IMR-90 (cell line): Measurements from ENCODE around the gene TFEB. TPM values are rescaled to one million over a fixed set of nuclear protein-coding genes. Genes with fewer than 3 reads are reported as not detected.

Source experiments
- ATAC-seq: fragments of 200-7000 bp; cut with Tn5 transposase; 2 replicates; pipeline ENCODE4 v1.9.1; 2020; ENCODE audit warnings: low read depth, mild to moderate bottlenecking, moderate library complexity
- BruUV-seq: library from RNA; stranded (reverse); fragments of 400-500 nt; replicated peaks from 2 replicates; lab custom pipeline; 2021; lab: Mats Ljungman, UMichigan
- CTCF ChIA-PET: fragments of 300-600 bp; formaldehyde crosslinking; extraction: SDS; loops from one replicate; lab custom pipeline; 2021; ENCODE audit warnings: antibody characterized with exemption; lab: Yijun Ruan, JAX
- POLR2A ChIA-PET: fragments of 300-600 bp; sonication (Branson Sonifier 250); formaldehyde crosslinking; loops from one replicate; lab custom pipeline; 2022; ENCODE audit warnings: antibody characterized with exemption; ENCODE audit not compliant: unreplicated experiment; lab: Charles Lee
- DNase-seq: peaks from one replicate; pipeline ENCODE4 v3.0.0; 2013
- H2AFZ ChIP-seq: replicated peaks from 2 replicates; pipeline ENCODE3; 2013; ENCODE audit warnings: low read length, mild to moderate bottlenecking; ENCODE audit not compliant: poor library complexity
- H2AK5ac ChIP-seq: 2 replicates; pipeline ENCODE4 v1.6.1; 2013; ENCODE audit warnings: low read depth, low read length, inconsistent platforms
- H2AK9ac ChIP-seq: replicated peaks from 2 replicates; pipeline ENCODE3; 2013; ENCODE audit warnings: mild to moderate bottlenecking, low read depth, low read length, moderate library complexity; ENCODE audit not compliant: poor library complexity
- H2BK120ac ChIP-seq: 2 replicates; pipeline ENCODE4 v1.6.1; 2013; ENCODE audit warnings: low read depth, low read length, inconsistent platforms
- H2BK15ac ChIP-seq: 3 replicates; pipeline ENCODE4 v1.6.1; 2013; ENCODE audit warnings: low read depth, low read length, inconsistent platforms
- H2BK20ac ChIP-seq: 2 replicates; pipeline ENCODE4 v1.6.1; 2013; ENCODE audit warnings: low read depth, mild to moderate bottlenecking, inconsistent platforms, low read length, moderate library complexity
- H2BK5ac ChIP-seq: 2 replicates; pipeline ENCODE4 v1.6.1; 2013; ENCODE audit warnings: mild to moderate bottlenecking, low read depth, low read length, inconsistent platforms; ENCODE audit not compliant: poor library complexity, severe bottlenecking
- H3K14ac ChIP-seq: replicated peaks from 2 replicates; pipeline ENCODE4 v1.6.1; 2013; ENCODE audit warnings: low read depth, low read length, inconsistent platforms
- H3K18ac ChIP-seq: 2 replicates; pipeline ENCODE4 v1.6.1; 2013; ENCODE audit warnings: low read depth, low read length, control low read depth
- H3K23ac ChIP-seq: 2 replicates; pipeline ENCODE4 v1.6.1; 2013; ENCODE audit warnings: low read depth, low read length, inconsistent platforms
- H3K27ac ChIP-seq: 2 replicates; pipeline ENCODE4 v1.5.1; 2013; ENCODE audit warnings: mild to moderate bottlenecking, control low read depth, low read length; ENCODE audit not compliant: insufficient read depth
- H3K27me3 ChIP-seq: 2 replicates; pipeline ENCODE4 v1.6.1; 2013; ENCODE audit warnings: low read length; ENCODE audit not compliant: control insufficient read depth, insufficient read depth
- H3K36me3 ChIP-seq: 2 replicates; pipeline ENCODE4 v1.6.1; 2013; ENCODE audit warnings: low read length, mixed read lengths; ENCODE audit not compliant: control insufficient read depth, insufficient read depth
- H3K4ac ChIP-seq: 2 replicates; pipeline ENCODE4 v1.6.1; 2013; ENCODE audit warnings: low read depth, low read length, inconsistent platforms
- H3K4me1 ChIP-seq: 2 replicates; pipeline ENCODE4 v1.6.1; 2013; ENCODE audit warnings: low read length, mixed read lengths; ENCODE audit not compliant: control insufficient read depth, insufficient read depth
- H3K4me2 ChIP-seq: 2 replicates; pipeline ENCODE4 v1.6.1; 2013; ENCODE audit warnings: low read depth, mild to moderate bottlenecking, control low read depth, low read length, moderate library complexity
- H3K4me3 ChIP-seq: 2 replicates; pipeline ENCODE4 v1.5.1; 2013; ENCODE audit warnings: low read depth, mild to moderate bottlenecking, control low read depth, low read length, moderate library complexity; ENCODE audit not compliant: insufficient read depth
- H3K56ac ChIP-seq: 2 replicates; pipeline ENCODE4 v1.6.1; 2013; ENCODE audit warnings: low read length, inconsistent platforms; ENCODE audit not compliant: insufficient read depth; ENCODE audit errors: extremely low read depth
- H3K79me1 ChIP-seq, 2 experiments: 2 replicates each; pipeline ENCODE4 v1.6.1; 2013; ENCODE audit warnings: low read length in 2 of 2, inconsistent platforms in 1 of 2, low read depth in 1 of 2
- H3K9ac ChIP-seq: 2 replicates; pipeline ENCODE4 v1.6.1; 2013; ENCODE audit warnings: low read depth, low read length, control low read depth
- H3K9me1 ChIP-seq: 2 replicates; pipeline ENCODE4 v1.6.1; 2013; ENCODE audit warnings: low read length, inconsistent platforms; ENCODE audit not compliant: insufficient read depth
- H3K9me3 ChIP-seq: 2 replicates; pipeline ENCODE4 v1.6.1; 2013; ENCODE audit warnings: low read length; ENCODE audit not compliant: control insufficient read depth, insufficient read depth
- H4K20me1 ChIP-seq: 2 replicates; pipeline ENCODE4 v1.6.1; 2013; ENCODE audit warnings: low read length, inconsistent platforms; ENCODE audit not compliant: insufficient read depth
- H4K5ac ChIP-seq: 2 replicates; pipeline ENCODE4 v1.6.1; 2013; ENCODE audit warnings: mild to moderate bottlenecking, low read depth, low read length, control low read depth
- H4K8ac ChIP-seq, 2 experiments: 2 replicates each; pipeline ENCODE4 v1.6.1; 2013; ENCODE audit warnings: low read depth in 2 of 2, low read length in 2 of 2, control low read depth in 1 of 2, inconsistent platforms in 1 of 2
- H4K91ac ChIP-seq: 2 replicates; pipeline ENCODE4 v1.6.1; 2013; ENCODE audit warnings: low read depth, low read length, inconsistent platforms; ENCODE audit not compliant: insufficient read depth
- BHLHE40 ChIP-seq: fragments of 150-350 bp; IDR thresholded peaks from 2 replicates; pipeline ENCODE4 v1.6.1; 2016; ENCODE audit warnings: mild to moderate bottlenecking, low read depth, low read length
- CHD1 ChIP-seq: IDR thresholded peaks from 2 replicates; pipeline ENCODE4 v1.6.1; 2012; ENCODE audit warnings: low read depth, low read length, improper control_type of control experiment
- MAFK ChIP-seq: IDR thresholded peaks from 2 replicates; pipeline ENCODE4 v1.6.1; 2012; ENCODE audit warnings: low read depth, low read length, improper control_type of control experiment
- MAZ ChIP-seq: IDR thresholded peaks from 2 replicates; pipeline ENCODE4 v1.6.1; 2012; ENCODE audit warnings: low read depth, mild to moderate bottlenecking, low read length, improper control_type of control experiment, moderate library complexity, borderline replicate concordance
- MXI1 ChIP-seq: IDR thresholded peaks from 2 replicates; pipeline ENCODE4 v1.6.1; 2012; ENCODE audit warnings: low read depth, mild to moderate bottlenecking, low read length, moderate library complexity, borderline replicate concordance
- NFE2L2 ChIP-seq: fragments of 150-350 bp; IDR thresholded peaks from 2 replicates; pipeline ENCODE4 v1.6.1; 2016; ENCODE audit warnings: low read depth, mild to moderate bottlenecking, low read length
- POLR2A ChIP-seq: IDR thresholded peaks from 2 replicates; pipeline ENCODE4 v1.6.1; 2012; ENCODE audit warnings: mild to moderate bottlenecking, low read depth, low read length
- RAD21 ChIP-seq: IDR thresholded peaks from 2 replicates; pipeline ENCODE4 v1.6.1; 2012; ENCODE audit warnings: low read length, improper control_type of control experiment
- RCOR1 ChIP-seq: IDR thresholded peaks from 2 replicates; pipeline ENCODE4 v1.6.1; 2012; ENCODE audit warnings: mild to moderate bottlenecking, low read length, improper control_type of control experiment; ENCODE audit not compliant: insufficient replicate concordance
- RFX5 ChIP-seq: IDR thresholded peaks from 2 replicates; pipeline ENCODE4 v1.8.0; 2012; ENCODE audit warnings: low read depth, mild to moderate bottlenecking, low read length, moderate library complexity
- SMC3 ChIP-seq: fragments of 150-350 bp; IDR thresholded peaks from 2 replicates; pipeline ENCODE4 v1.6.1; 2016; ENCODE audit warnings: low read depth, mild to moderate bottlenecking, antibody characterized with exemption, low read length, moderate library complexity
- WGBS, 2 experiments: methylation state at CpG; one replicate each; pipeline versions ENCODE4 v1.1.5 to v1.1.7; 2013; ENCODE audit warnings: missing lambda C conversion rate in 2 of 2; ENCODE audit not compliant: insufficient read length in 1 of 2; ENCODE audit errors: extremely low coverage in 2 of 2; 5-methylcytosine and 5-hydroxymethylcytosine counted together
- dilution Hi-C: fragments of 300-500 bp; cut with HindIII; formaldehyde crosslinking; loops from one replicate; pipeline ENCODE4 v1.14.3; 2018; ENCODE audit warnings: low sequenced_read_pairs; ENCODE audit not compliant: unreplicated experiment
- in situ Hi-C: fragments of 300-500 bp; cut with MboI; formaldehyde crosslinking; loops from 3 replicates; pipeline ENCODE4 v1.14.3; 2019; ENCODE audit warnings: low sequenced_read_pairs, inconsistent platforms, mixed read lengths
- intact Hi-C: fragments of 100-400 bp; cut with micrococcal nuclease; formaldehyde crosslinking; loops from 2 replicates; pipeline ENCODE4 v1.10.0; 2022
- polyA plus RNA-seq, 3 experiments: library from polyadenylated mRNA; depleted of rRNA; stranded (reverse); fragments of >200 nt; gene quantifications; 2 replicates each; pipeline ENCODE4 v1.2.3, GENCODE V29; 2012; ENCODE audit warnings: low replicate concordance in 1 of 3
- total RNA-seq: library from RNA; depleted of rRNA; stranded (reverse); fragments of >200 nt; gene quantifications from 2 replicates; pipeline ENCODE4 v1.2.3, GENCODE V29; 2012
- TF ChIP-seq, protein P1 (sequence below): fragments of 150-350 bp; IDR thresholded peaks from 2 replicates; pipeline ENCODE4 v1.6.1; 2016; ENCODE audit warnings: low read depth, mild to moderate bottlenecking, low read length, moderate library complexity, borderline replicate concordance
- TF ChIP-seq, protein P2 (sequence below): conservative IDR thresholded peaks from 2 replicates; pipeline ENCODE4 v1.5.1; 2012; ENCODE audit warnings: mild to moderate bottlenecking, low read depth, low read length, improper control_type of control experiment

The TFEB gene
- total and polyA plus RNA-seq, 2 of the 4 experiments (the other 2 are of a cell fraction) = 4.5 to 4.9 TPM

- no peak overlapping the region for H2BK5ac ChIP-seq
- no peak overlapping the region for H3K14ac ChIP-seq
- intact Hi-C loops (loop anchor here (5.0 to 10.0 kb wide), 3 partner anchors 156 to 433 kb away; partner anchors contain the start of gene MRPS10), dilution Hi-C loops (no loop called here), in situ Hi-C loops (loop anchor here (5.0 to 10.0 kb wide), 2 partner anchors 153 to 266 kb away; no protein-coding TSS in a partner anchor)
- no peak overlapping the region for H4K91ac ChIP-seq
- H2AFZ ChIP-seq = peak overlapping the region; percentile 93
- peak overlapping the region; percentile 15 to 18; a peak in 2 of 4 replicates for H4K8ac ChIP-seq
- no peak overlapping the region for H3K4me3 ChIP-seq
- BruUV-seq = no TSS peak
- peaks cover 10 to 36% of the 10 kb centered on the region in 2 experiments for H3K79me1 ChIP-seq
- no peaks in the 10 kb centered on the region; the same call in 1 of the 2 replicates for H3K9me1 ChIP-seq
- no peaks in the 10 kb centered on the region for H3K27me3 ChIP-seq
- H3K18ac ChIP-seq = no peak overlapping the region
- H3K9me3 ChIP-seq = no peaks in the 10 kb centered on the region
- ChIA-PET POLR2A (no interaction called here), CTCF (no interaction called here)
- H3K4ac ChIP-seq = no peak overlapping the region
- no peak overlapping the region for H2BK120ac ChIP-seq
- peaks cover 16% of the 10 kb centered on the region for H3K4me1 ChIP-seq
- ATAC-seq = no peak
- no peak overlapping the region for H4K5ac ChIP-seq
- no peaks in the 10 kb centered on the region for H4K20me1 ChIP-seq
- H3K56ac ChIP-seq = no peak overlapping the region
- DNase-seq = no peak
- no peak for TF ChIP-seq RFX5
- TF ChIP-seq, protein P1, sequence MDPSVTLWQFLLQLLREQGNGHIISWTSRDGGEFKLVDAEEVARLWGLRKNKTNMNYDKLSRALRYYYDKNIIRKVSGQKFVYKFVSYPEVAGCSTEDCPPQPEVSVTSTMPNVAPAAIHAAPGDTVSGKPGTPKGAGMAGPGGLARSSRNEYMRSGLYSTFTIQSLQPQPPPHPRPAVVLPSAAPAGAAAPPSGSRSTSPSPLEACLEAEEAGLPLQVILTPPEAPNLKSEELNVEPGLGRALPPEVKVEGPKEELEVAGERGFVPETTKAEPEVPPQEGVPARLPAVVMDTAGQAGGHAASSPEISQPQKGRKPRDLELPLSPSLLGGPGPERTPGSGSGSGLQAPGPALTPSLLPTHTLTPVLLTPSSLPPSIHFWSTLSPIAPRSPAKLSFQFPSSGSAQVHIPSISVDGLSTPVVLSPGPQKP = no peak
- no peak for TF ChIP-seq MAFK
- no peak for TF ChIP-seq RCOR1
- TF ChIP-seq MXI1 = no peak
- no peak for TF ChIP-seq NFE2L2
- no peak for TF ChIP-seq SMC3
- no peak for TF ChIP-seq POLR2A
- TF ChIP-seq CHD1 = no peak
- no peak for TF ChIP-seq MAZ
- TF ChIP-seq BHLHE40 = no peak
- TF ChIP-seq RAD21 = no peak
- TF ChIP-seq, protein P2, sequence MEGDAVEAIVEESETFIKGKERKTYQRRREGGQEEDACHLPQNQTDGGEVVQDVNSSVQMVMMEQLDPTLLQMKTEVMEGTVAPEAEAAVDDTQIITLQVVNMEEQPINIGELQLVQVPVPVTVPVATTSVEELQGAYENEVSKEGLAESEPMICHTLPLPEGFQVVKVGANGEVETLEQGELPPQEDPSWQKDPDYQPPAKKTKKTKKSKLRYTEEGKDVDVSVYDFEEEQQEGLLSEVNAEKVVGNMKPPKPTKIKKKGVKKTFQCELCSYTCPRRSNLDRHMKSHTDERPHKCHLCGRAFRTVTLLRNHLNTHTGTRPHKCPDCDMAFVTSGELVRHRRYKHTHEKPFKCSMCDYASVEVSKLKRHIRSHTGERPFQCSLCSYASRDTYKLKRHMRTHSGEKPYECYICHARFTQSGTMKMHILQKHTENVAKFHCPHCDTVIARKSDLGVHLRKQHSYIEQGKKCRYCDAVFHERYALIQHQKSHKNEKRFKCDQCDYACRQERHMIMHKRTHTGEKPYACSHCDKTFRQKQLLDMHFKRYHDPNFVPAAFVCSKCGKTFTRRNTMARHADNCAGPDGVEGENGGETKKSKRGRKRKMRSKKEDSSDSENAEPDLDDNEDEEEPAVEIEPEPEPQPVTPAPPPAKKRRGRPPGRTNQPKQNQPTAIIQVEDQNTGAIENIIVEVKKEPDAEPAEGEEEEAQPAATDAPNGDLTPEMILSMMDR = no peak
- peaks cover 4% of the 10 kb centered on the region; the same call in 1 of the 2 replicates for H3K36me3 ChIP-seq
- H2BK20ac ChIP-seq = no peak overlapping the region
- no peak overlapping the region for H3K27ac ChIP-seq
- H3K23ac ChIP-seq = peak overlapping the region; percentile 5; the same call in 1 of the 2 replicates
- peak overlapping the region; percentile 31 for H2AK9ac ChIP-seq
- 0% methylated on average over 1 of the region's 3 CpGs; no CpG with 5 or more reads in 1 of the 2 experiments for WGBS, 2 experiments
- peak overlapping the region; percentile 61; the same call in 1 of the 2 replicates for H2AK5ac ChIP-seq
- no peak overlapping the region for H2BK15ac ChIP-seq
- H3K9ac ChIP-seq = no peak overlapping the region
- H3K4me2 ChIP-seq = peak overlapping the region; percentile 76
These were observed 45.9 kb upstream of the TFEB start for GRCh38 chr6:41781366-41781730.
